Peyer's patch (tissue), 4 donors: Measurements from ENCODE around the gene NEDD9. TPM values are rescaled to one million over a fixed set of nuclear protein-coding genes. Genes with fewer than 3 reads are reported as not detected.

ENCODE experiments used
- DNase-seq, 3 donors: peaks; one replicate each; pipeline ENCODE4 v3.0.0-alpha.2; 2017 to 2019
- H3K27ac ChIP-seq, 4 donors: fragments of 200-600 bp; sonication (generic); one replicate each; pipeline ENCODE4 v1.5.1; 2016 to 2019
- H3K27me3 ChIP-seq, 2 donors: fragments of 200-600 bp; sonication (generic); one replicate each; pipeline ENCODE4 v1.5.1; 2019
- H3K36me3 ChIP-seq, 3 donors: fragments of 200-600 bp; sonication (generic); one replicate each; pipeline ENCODE4 v1.5.1; 2016 to 2019
- H3K4me1 ChIP-seq, 4 donors: fragments of 200-600 bp; sonication (generic); one replicate each; pipeline ENCODE4 v1.5.1; 2016 to 2019
- H3K4me3 ChIP-seq, 4 donors: fragments of 200-600 bp; sonication (generic); 1 replicate in 3 of 4; 2 replicates in 1 of 4; pipeline ENCODE4 v1.5.1; 2016 to 2019; ENCODE audit warnings: mild to moderate bottlenecking in 1 of 4
- H3K9me3 ChIP-seq, 4 donors: fragments of 200-600 bp; sonication (generic); one replicate each; pipeline ENCODE4 v1.5.1; 2016 to 2019; ENCODE audit warnings: mild to moderate bottlenecking in 1 of 4
- POLR2A ChIP-seq, 2 donors: fragments of 450-650 bp; IDR thresholded peaks; one replicate each; pipeline ENCODE4 v1.5.1; 2017; ENCODE audit warnings: antibody characterized with exemption in 2 of 2, mild to moderate bottlenecking in 2 of 2, moderate library complexity in 2 of 2
- total RNA-seq, 4 donors: library from RNA; depleted of rRNA; stranded (reverse); fragments of >200 nt; gene quantifications; one replicate each; pipeline ENCODE4 v1.1.0, GENCODE V29; 2016
- TF ChIP-seq, protein P1 (sequence below), 6 experiments: fragments of 450-650 bp in 4 of 6; fragments of 200-600 bp in 2 of 6; sonication (generic) in 1 of 6; IDR thresholded peaks; one replicate each; pipeline ENCODE4 v1.5.1; 2017 to 2019; ENCODE audit warnings: antibody characterized with exemption in 6 of 6, mild to moderate bottlenecking in 3 of 6, moderate library complexity in 1 of 6

NEDD9 gene
- total RNA-seq, 4 donors from 2014 or later: 63.9 to 97.0 (median 87.5) TPM

DNA sequence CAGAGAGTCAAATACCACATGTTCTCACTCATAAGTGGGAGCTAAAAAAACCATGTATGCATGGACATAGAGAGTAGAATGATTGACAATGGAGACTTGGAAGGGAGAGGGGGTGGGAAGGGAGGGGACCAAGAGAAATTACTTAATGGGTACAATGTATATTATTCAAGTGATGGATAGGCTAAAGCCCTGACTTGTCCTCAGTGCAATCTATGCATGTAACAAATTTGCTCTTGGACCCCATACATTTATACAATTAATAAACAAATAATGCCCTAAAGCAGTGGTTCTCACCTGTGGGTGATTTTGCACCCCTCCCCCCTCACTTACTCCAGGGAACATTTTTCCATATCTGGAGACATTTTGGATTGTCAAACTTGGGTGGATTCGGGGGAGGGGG, 33.5 kb upstream of the NEDD9 start:
- peaks cover 0 to 20% (median 2%) of the 10 kb centered on the region in 4 donors for H3K4me1 ChIP-seq
- no peak overlapping the region for H3K4me3 ChIP-seq
- H3K9me3 ChIP-seq: no peaks in the 10 kb centered on the region
- no peak for DNase-seq
- H3K27ac ChIP-seq: no peak overlapping the region
- TF ChIP-seq, protein P1, sequence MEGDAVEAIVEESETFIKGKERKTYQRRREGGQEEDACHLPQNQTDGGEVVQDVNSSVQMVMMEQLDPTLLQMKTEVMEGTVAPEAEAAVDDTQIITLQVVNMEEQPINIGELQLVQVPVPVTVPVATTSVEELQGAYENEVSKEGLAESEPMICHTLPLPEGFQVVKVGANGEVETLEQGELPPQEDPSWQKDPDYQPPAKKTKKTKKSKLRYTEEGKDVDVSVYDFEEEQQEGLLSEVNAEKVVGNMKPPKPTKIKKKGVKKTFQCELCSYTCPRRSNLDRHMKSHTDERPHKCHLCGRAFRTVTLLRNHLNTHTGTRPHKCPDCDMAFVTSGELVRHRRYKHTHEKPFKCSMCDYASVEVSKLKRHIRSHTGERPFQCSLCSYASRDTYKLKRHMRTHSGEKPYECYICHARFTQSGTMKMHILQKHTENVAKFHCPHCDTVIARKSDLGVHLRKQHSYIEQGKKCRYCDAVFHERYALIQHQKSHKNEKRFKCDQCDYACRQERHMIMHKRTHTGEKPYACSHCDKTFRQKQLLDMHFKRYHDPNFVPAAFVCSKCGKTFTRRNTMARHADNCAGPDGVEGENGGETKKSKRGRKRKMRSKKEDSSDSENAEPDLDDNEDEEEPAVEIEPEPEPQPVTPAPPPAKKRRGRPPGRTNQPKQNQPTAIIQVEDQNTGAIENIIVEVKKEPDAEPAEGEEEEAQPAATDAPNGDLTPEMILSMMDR (IDR thresholded peaks at IDR 0.05): no peak
- no peak for TF ChIP-seq POLR2A (IDR thresholded peaks at IDR 0.05)
- no peaks in the 10 kb centered on the region for H3K36me3 ChIP-seq
- no peaks in the 10 kb centered on the region for H3K27me3 ChIP-seq

DNA sequence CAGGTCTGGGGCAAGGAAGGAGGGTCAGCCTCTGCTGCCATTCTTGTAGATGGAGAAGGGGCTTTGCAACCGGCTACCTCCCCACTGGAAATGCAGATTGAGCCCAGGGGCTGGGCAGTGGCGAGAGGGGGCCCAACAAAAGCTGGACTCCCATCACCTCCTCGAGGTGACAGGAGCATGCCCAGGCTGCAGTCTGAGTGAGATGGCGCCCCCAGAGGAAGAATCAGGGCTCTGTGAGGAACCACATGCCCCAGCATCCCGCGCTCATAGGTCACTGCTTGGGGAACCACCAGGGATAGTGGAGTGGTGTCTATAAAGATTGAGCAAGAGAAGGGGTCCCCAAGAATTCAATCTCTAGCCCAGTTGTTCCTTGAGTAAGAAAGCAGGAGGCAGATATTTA, 31.6 kb upstream of the NEDD9 start:
- Histone ChIP-seq H3K9me3 (no peaks in the 10 kb centered on the region), H3K27ac (peak overlapping the region in 2 of 4 donors; percentile 49 to 69), H3K4me3 (no peak overlapping the region), H3K36me3 (no peaks in the 10 kb centered on the region), H3K4me1 (peaks cover 0 to 19% (median 2%) of the 10 kb centered on the region in 4 donors), H3K27me3 (no peaks in the 10 kb centered on the region)
- no peak for TF ChIP-seq POLR2A (IDR thresholded peaks at IDR 0.05)
- TF ChIP-seq, protein P1 (IDR thresholded peaks at IDR 0.05): no peak
- DNase-seq: no peak

DNA sequence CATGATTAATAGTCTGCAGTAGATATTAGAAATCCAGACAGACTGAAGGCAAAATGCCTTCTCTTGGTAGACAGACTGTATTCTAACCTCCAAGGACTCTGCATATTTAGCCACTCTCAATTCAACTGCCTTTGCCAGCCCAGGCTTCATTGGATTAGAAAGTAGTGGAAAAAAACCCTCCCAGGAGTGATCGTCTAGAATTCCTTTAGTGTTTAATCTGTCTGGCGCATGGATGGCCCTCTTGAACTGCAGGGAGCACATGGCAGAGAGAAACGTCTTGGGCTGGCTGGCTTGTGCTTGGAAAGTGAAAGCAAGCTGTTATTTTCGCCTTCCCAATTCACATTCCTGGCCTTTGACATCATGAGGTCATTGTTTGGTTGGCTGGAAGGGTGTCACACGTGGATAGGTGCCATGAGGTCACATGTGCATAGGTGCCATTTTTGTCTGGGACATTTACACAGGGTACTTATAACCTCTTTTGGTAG, 30.9 kb upstream of the NEDD9 start:
- no peak for TF ChIP-seq POLR2A (IDR thresholded peaks at IDR 0.05)
- TF ChIP-seq, protein P1 (IDR thresholded peaks at IDR 0.05): no peak
- Histone ChIP-seq H3K27ac (peak overlapping the region in 2 of 4 donors; percentile 49 to 69), H3K27me3 (no peaks in the 10 kb centered on the region), H3K9me3 (no peaks in the 10 kb centered on the region), H3K4me3 (no peak overlapping the region), H3K4me1 (peaks cover 0 to 24% (median 7%) of the 10 kb centered on the region in 4 donors), H3K36me3 (no peaks in the 10 kb centered on the region)
- peak in 1 of 3 donors; percentile 77 for DNase-seq

DNA sequence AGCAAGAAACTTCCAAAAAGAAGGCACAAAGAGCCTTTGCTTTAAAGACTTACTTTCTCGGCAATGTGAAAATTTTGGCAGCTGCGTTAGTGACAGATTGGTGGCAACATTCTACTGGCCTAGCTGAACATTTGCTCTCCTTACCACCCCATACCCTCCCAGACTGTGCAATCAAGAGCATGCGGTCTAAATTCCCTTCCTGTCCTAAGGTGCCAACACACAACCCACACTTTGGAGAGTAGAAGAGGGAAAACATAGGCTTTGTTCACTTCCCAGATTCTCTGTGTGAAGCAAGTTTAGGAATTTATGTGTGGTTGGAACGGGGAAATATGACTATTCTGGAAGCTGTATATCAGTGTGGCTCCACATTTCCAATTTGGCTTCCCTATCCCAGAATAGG, 29.8 kb upstream of the NEDD9 start:
- H3K27me3 ChIP-seq: no peaks in the 10 kb centered on the region
- no peak overlapping the region for H3K4me3 ChIP-seq
- no peak overlapping the region for H3K27ac ChIP-seq
- H3K36me3 ChIP-seq: no peaks in the 10 kb centered on the region
- TF ChIP-seq, protein P1 (IDR thresholded peaks at IDR 0.05): no peak
- TF ChIP-seq POLR2A (IDR thresholded peaks at IDR 0.05): no peak
- no peaks in the 10 kb centered on the region for H3K9me3 ChIP-seq
- no peak for DNase-seq
- peaks cover 0 to 24% (median 10%) of the 10 kb centered on the region in 4 donors for H3K4me1 ChIP-seq

DNA sequence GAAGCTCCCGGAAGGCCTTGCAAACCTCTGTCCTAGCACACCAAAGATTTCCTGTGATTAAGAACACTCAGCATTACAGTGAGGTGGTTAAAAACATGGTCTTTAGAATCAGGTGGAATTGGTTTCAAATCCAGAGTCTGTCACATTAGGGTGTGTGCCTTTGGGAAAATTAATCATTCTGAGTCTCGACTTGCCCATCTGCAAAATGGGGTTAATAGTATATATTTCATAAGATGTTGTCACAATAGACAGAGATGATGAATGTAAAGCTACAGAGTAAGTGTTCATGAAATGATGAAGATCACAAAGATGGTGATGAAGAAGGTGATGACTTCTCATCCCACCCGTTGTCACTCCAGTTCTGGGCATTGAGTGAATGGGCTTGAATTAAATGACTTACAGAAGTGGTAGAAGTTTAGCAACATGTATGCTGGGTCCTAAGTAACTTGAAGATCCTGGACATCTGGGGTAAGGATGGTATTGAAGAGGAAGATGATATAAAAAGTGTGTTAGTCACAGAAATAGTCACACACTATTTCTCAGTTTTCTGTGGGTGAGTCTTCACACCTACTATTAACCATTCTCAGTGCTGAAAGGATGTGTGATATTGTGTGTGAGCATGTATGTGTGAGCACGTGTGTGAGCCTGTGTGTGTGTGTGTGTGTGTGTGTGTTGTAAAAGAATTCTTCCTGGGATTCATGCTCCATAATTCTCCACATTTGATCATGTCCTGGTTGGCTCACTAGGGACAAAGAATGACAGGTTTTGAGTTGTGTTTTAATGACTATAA, 28.0 kb upstream of the NEDD9 start:
- DNase-seq: no peak
- Histone ChIP-seq H3K4me1 (peaks cover 0 to 24% (median 10%) of the 10 kb centered on the region in 4 donors), H3K27me3 (no peaks in the 10 kb centered on the region), H3K4me3 (no peak overlapping the region), H3K27ac (peak overlapping the region in 1 of 4 donors; percentile 90), H3K36me3 (no peaks in the 10 kb centered on the region), H3K9me3 (no peaks in the 10 kb centered on the region)
- TF ChIP-seq, protein P1 (IDR thresholded peaks at IDR 0.05): no peak
- TF ChIP-seq POLR2A (IDR thresholded peaks at IDR 0.05): no peak
